Neural progenitor cell (in vitro differentiated cells): Measurements from ENCODE around the gene ATP13A4.

Source experiments
- EZH2phosphoT487 ChIP-seq: fragments of 200-600 bp; sonication (generic); IDR thresholded peaks from 2 replicates; pipeline ENCODE4 v1.6.1; 2017; ENCODE audit warnings: antibody characterized with exemption
- TF ChIP-seq, protein P1 (sequence below): fragments of 200-600 bp; sonication (generic); IDR thresholded peaks from 2 replicates; pipeline ENCODE4 v1.5.1; 2017; ENCODE audit warnings: antibody characterized with exemption, mild to moderate bottlenecking

DNA sequence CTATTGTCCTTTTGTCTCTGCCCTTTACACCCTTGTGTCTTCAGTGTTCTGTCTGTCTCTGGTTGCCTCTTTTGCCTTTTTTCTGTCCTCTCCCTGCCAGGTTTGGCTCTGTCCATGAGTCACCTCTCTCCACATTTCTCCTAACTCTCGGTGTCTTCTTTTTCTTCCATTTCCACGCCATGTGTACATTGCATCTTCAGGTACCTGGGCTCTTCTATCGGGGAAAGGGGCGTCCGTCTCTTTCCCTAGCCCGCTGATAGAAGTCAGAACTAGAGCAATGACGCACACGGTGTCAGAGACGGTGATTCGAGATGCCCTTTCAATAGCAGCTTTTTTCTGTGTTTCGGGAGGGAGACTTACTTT, 39.0 kb upstream of the ATP13A4 start:
- TF ChIP-seq, protein P1, sequence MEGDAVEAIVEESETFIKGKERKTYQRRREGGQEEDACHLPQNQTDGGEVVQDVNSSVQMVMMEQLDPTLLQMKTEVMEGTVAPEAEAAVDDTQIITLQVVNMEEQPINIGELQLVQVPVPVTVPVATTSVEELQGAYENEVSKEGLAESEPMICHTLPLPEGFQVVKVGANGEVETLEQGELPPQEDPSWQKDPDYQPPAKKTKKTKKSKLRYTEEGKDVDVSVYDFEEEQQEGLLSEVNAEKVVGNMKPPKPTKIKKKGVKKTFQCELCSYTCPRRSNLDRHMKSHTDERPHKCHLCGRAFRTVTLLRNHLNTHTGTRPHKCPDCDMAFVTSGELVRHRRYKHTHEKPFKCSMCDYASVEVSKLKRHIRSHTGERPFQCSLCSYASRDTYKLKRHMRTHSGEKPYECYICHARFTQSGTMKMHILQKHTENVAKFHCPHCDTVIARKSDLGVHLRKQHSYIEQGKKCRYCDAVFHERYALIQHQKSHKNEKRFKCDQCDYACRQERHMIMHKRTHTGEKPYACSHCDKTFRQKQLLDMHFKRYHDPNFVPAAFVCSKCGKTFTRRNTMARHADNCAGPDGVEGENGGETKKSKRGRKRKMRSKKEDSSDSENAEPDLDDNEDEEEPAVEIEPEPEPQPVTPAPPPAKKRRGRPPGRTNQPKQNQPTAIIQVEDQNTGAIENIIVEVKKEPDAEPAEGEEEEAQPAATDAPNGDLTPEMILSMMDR = no peak
- TF ChIP-seq EZH2phosphoT487 = no peak
